Measurements from ENCODE around the gene HOXD10.
A peak's percentile ranks its signal among the peaks of the same experiment; 100 is the strongest.

The HOXD10 gene

GRCh38 chr2:176097820-176098365 lies 18.7 kb upstream of the HOXD10 start:
- TF ChIP-seq EZH2phosphoT487 (IDR thresholded peaks at IDR 0.05; ENCODE audit: low read depth) (no peak), CTCF (IDR thresholded peaks at IDR 0.05; ENCODE audit: low read depth, low read length) (no peak)
- Histone ChIP-seq H3K4me1 (ENCODE audit: low read length) (peaks cover 7% of the 10 kb centered on the region), H2AFZ (ENCODE audit: low read depth, low read length) (peak overlapping the region; percentile 98), H3K4me3 (ENCODE audit: low read length) (peak overlapping the region; percentile 81), H3K36me3 (replicated peaks; ENCODE audit: low read depth, low read length) (no peaks in the 10 kb centered on the region), H4K20me1 (ENCODE audit: insufficient read depth, low read length) (no peaks in the 10 kb centered on the region), H3K27me3 (ENCODE audit: low read depth, low read length) (no peaks in the 10 kb centered on the region), H3K79me2 (ENCODE audit: low read length) (no peaks in the 10 kb centered on the region), H3K4me2 (ENCODE audit: low read length) (peak overlapping the region; percentile 99), H3K27ac (ENCODE audit: low read length) (no peak overlapping the region), H3K9me3 (ENCODE audit: insufficient read depth, low read length) (no peaks in the 10 kb centered on the region), H3K9ac (ENCODE audit: low read length) (peak overlapping the region; percentile 77)

DNA sequence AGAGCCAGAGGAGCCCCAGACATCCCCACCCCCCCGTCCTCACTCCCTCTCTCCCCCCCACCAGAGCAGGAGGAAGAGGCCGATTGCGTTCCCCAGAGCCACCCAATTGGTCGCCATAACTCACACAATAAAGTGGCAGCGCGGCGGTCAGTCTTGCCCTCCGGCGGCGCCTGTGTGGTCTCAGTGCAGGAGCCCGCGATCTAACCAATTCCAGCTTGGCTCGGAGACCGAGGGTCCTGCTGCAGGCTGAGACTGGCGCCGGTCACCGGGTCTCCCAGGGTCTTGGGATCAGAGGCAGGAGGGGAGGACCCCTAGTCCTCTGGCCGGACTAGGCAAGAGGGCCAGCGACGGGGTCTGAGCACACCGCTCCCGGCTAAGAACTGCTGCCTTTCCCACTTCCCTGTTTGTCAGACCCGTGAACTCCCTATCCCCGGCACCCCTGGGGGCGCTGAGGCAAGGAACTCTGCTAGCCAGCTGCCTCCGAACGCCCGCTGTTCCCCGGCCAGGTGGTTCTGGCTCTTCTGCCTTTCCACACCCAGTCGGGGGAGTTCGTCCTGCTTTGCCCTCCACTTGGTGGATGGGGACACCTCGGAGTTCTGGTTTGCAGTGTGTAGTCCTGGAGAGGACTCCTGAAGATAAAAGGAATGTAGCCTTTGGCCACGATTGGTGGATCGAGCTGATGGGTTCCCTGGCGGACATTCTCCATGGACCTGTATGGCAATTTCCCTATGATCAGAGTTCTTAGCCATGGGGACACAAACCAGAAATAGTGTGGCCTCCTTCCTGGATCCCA lies 18.0 kb upstream of the HOXD10 start:
- H2AFZ ChIP-seq (ENCODE audit: low read depth, low read length) = no peak overlapping the region; the same call in 1 of the 2 replicates

GRCh38 chr2:176099159-176099727 lies 17.3 kb upstream of the HOXD10 start:
- Histone ChIP-seq H3K4me2 (ENCODE audit: low read length) (no peak overlapping the region), H3K4me3 (ENCODE audit: low read length) (no peak overlapping the region), H2AFZ (ENCODE audit: low read depth, low read length) (no peak overlapping the region), H3K27ac (ENCODE audit: low read length) (no peak overlapping the region), H3K36me3 (replicated peaks; ENCODE audit: low read depth, low read length) (no peaks in the 10 kb centered on the region), H3K9ac (ENCODE audit: low read length) (no peak overlapping the region), H3K79me2 (ENCODE audit: low read length) (no peaks in the 10 kb centered on the region), H3K27me3 (ENCODE audit: low read depth, low read length) (no peaks in the 10 kb centered on the region), H4K20me1 (ENCODE audit: insufficient read depth, low read length) (no peaks in the 10 kb centered on the region), H3K4me1 (ENCODE audit: low read length) (peaks cover 7% of the 10 kb centered on the region), H3K9me3 (ENCODE audit: insufficient read depth, low read length) (no peaks in the 10 kb centered on the region)
- TF ChIP-seq EZH2phosphoT487 (IDR thresholded peaks at IDR 0.05; ENCODE audit: low read depth) = no peak
- no peak for TF ChIP-seq CTCF (IDR thresholded peaks at IDR 0.05; ENCODE audit: low read depth, low read length)

More for the DNA sequence above, 18.0 kb upstream of the HOXD10 start:
- Histone ChIP-seq H3K9ac (ENCODE audit: low read length) (no peak overlapping the region), H3K4me1 (ENCODE audit: low read length) (peaks cover 7% of the 10 kb centered on the region), H3K27ac (ENCODE audit: low read length) (no peak overlapping the region), H4K20me1 (ENCODE audit: insufficient read depth, low read length) (no peaks in the 10 kb centered on the region), H3K36me3 (replicated peaks; ENCODE audit: low read depth, low read length) (no peaks in the 10 kb centered on the region), H3K4me3 (ENCODE audit: low read length) (peak overlapping the region; percentile 81), H3K27me3 (ENCODE audit: low read depth, low read length) (no peaks in the 10 kb centered on the region), H3K9me3 (ENCODE audit: insufficient read depth, low read length) (no peaks in the 10 kb centered on the region), H3K79me2 (ENCODE audit: low read length) (no peaks in the 10 kb centered on the region), H3K4me2 (ENCODE audit: low read length) (peak overlapping the region; percentile 99)
- TF ChIP-seq CTCF (IDR thresholded peaks at IDR 0.05; ENCODE audit: low read depth, low read length) = no peak
- TF ChIP-seq EZH2phosphoT487 (IDR thresholded peaks at IDR 0.05; ENCODE audit: low read depth) = no peak

Data from OCI-LY3 (cell line).